Measurements from ENCODE around the gene ASCL2.
A peak's percentile ranks its signal among the peaks of the same experiment; 100 is the strongest.

Gene ASCL2

GRCh38 chr11:2317354-2318050, 47.1 kb upstream of the ASCL2 start:
- Histone ChIP-seq H2AK5ac (ENCODE audit: low read length, severe bottlenecking) (no peak overlapping the region), H2BK12ac (ENCODE audit: low read length in 2 of 2) (no peak overlapping the region), H4K91ac (ENCODE audit: low read length) (no peak overlapping the region), H3K4me1 (ENCODE audit: control insufficient read depth, insufficient read depth, low read depth, low read length) (peaks cover 10% of the 10 kb centered on the region), H3K4ac (ENCODE audit: low read depth in 1 of 2, low read length in 2 of 2) (no peak overlapping the region), H2BK5ac (ENCODE audit: low read depth, low read length, poor library complexity, severe bottlenecking) (no peak overlapping the region), H3K9me3 (ENCODE audit: control insufficient read depth, low read length) (peaks cover 10% of the 10 kb centered on the region), H3K23ac (ENCODE audit: low read length in 2 of 2) (no peak overlapping the region), H3K14ac (ENCODE audit: low read length in 2 of 2) (no peak overlapping the region), H2BK120ac (ENCODE audit: low read depth, low read length) (no peak overlapping the region), H3K36me3 (ENCODE audit: control insufficient read depth in 1 of 2, insufficient read depth in 2 of 2, low read depth in 1 of 2, low read length in 2 of 2) (no peaks in the 10 kb centered on the region), H4K8ac (ENCODE audit: low read length) (no peak overlapping the region), H2BK15ac (ENCODE audit: low read depth, poor library complexity, severe bottlenecking) (no peak overlapping the region), H2AFZ (ENCODE audit: low read depth, low read length) (no peak overlapping the region), H3K4me2 (ENCODE audit: low read length, poor library complexity, severe bottlenecking) (no peak overlapping the region), H3K4me3 (ENCODE audit: insufficient read depth in 1 of 2, low read depth in 1 of 2, low read length in 2 of 2) (no peak overlapping the region), H3K79me1 (replicated peaks; ENCODE audit: low read length, poor library complexity, severe bottlenecking) (no peaks in the 10 kb centered on the region), H3K27me3 (ENCODE audit: control insufficient read depth in 1 of 2, insufficient read depth in 1 of 2, low read length in 2 of 2) (peaks cover 0 to 7% of the 10 kb centered on the region in 2 experiments), H3K27ac (ENCODE audit: low read length, poor library complexity, severe bottlenecking) (no peak overlapping the region), H3K18ac (ENCODE audit: low read depth in 1 of 2, low read length in 2 of 2) (no peak overlapping the region), H3K9ac (ENCODE audit: low read length) (no peak overlapping the region)
- no peak for DNase-seq
- 87% methylated on average over 17 of the region's 17 CpGs for WGBS

- no peak overlapping the region for H3K4me3 ChIP-seq (ENCODE audit: insufficient read depth in 1 of 2, low read depth in 1 of 2, low read length in 2 of 2)
- no peak overlapping the region for H2AFZ ChIP-seq (ENCODE audit: low read depth, low read length)
- 82% methylated on average over 3 of the region's 3 CpGs for WGBS
- H3K27me3 ChIP-seq (ENCODE audit: control insufficient read depth in 1 of 2, insufficient read depth in 1 of 2, low read length in 2 of 2) = peaks cover 0 to 7% of the 10 kb centered on the region in 2 experiments
- no peak overlapping the region for H3K18ac ChIP-seq (ENCODE audit: low read depth in 1 of 2, low read length in 2 of 2)
- H3K36me3 ChIP-seq (ENCODE audit: control insufficient read depth in 1 of 2, insufficient read depth in 2 of 2, low read depth in 1 of 2, low read length in 2 of 2) = no peaks in the 10 kb centered on the region
- no peak overlapping the region for H4K8ac ChIP-seq (ENCODE audit: low read length)
- no peak overlapping the region for H4K91ac ChIP-seq (ENCODE audit: low read length)
- no peak overlapping the region for H3K14ac ChIP-seq (ENCODE audit: low read length in 2 of 2)
- no peak overlapping the region for H3K9ac ChIP-seq (ENCODE audit: low read length)
- no peak overlapping the region for H3K27ac ChIP-seq (ENCODE audit: low read length, poor library complexity, severe bottlenecking)
- H3K9me3 ChIP-seq (ENCODE audit: control insufficient read depth, low read length) = peaks cover 8% of the 10 kb centered on the region
- no peak overlapping the region for H2BK5ac ChIP-seq (ENCODE audit: low read depth, low read length, poor library complexity, severe bottlenecking)
- H2BK12ac ChIP-seq (ENCODE audit: low read length in 2 of 2) = no peak overlapping the region
- no peak overlapping the region for H2AK5ac ChIP-seq (ENCODE audit: low read length, severe bottlenecking)
- H3K4ac ChIP-seq (ENCODE audit: low read depth in 1 of 2, low read length in 2 of 2) = no peak overlapping the region
- no peak overlapping the region for H3K23ac ChIP-seq (ENCODE audit: low read length in 2 of 2)
- H2BK15ac ChIP-seq (ENCODE audit: low read depth, poor library complexity, severe bottlenecking) = no peak overlapping the region
- no peak for DNase-seq
- H3K79me1 ChIP-seq (replicated peaks; ENCODE audit: low read length, poor library complexity, severe bottlenecking) = no peaks in the 10 kb centered on the region
- no peak overlapping the region for H2BK120ac ChIP-seq (ENCODE audit: low read depth, low read length)
- H3K4me1 ChIP-seq (ENCODE audit: control insufficient read depth, insufficient read depth, low read depth, low read length) = peaks cover 16% of the 10 kb centered on the region
- no peak overlapping the region for H3K4me2 ChIP-seq (ENCODE audit: low read length, poor library complexity, severe bottlenecking)
These were observed 46.5 kb upstream of the ASCL2 start for GRCh38 chr11:2316963-2317244.

DNA sequence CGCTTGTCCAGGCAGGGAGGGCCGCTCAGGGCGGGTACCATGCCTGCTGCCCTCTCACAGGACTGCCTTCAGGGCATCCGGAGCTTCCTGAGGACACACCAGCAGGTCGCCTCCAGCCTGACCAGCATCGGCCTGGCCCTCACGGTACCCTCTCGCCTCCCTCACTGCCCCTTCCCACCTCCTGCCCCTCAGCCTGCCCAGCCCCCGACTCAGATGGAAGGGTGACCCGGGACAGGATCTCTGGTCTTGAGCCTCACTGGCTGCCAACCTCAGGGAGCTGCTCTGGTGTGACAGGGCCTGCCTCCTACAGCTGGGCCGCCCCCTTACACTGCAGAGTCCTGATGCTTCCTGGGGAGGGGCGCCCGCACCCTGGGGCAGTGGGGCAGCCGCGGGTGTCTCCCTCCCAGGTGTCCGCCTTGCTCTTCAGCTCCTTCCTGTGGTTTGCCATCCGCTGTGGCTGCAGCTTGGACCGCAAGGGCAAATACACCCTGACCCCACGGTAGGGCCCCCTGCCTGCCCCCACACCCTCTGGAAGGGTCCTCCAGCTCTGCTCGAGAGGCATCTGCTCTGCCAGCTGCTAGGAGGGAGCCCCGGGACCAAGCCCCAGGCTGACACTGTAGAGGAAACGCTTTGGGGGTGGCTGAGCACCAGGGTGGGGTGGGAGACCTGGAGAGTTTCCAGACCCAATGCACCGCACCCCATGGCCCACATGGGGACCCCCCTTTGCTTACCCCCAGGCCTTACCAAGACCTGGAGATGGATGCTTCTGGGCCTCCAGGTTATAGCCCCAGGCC, 46.0 kb upstream of the ASCL2 start:
- Histone ChIP-seq H4K8ac (ENCODE audit: low read length) (no peak overlapping the region), H2BK5ac (ENCODE audit: low read depth, low read length, poor library complexity, severe bottlenecking) (no peak overlapping the region), H2BK12ac (ENCODE audit: low read length in 2 of 2) (no peak overlapping the region), H3K18ac (ENCODE audit: low read depth in 1 of 2, low read length in 2 of 2) (no peak overlapping the region), H3K14ac (ENCODE audit: low read length in 2 of 2) (peak overlapping the region in 1 of 2 experiments; percentile 38), H3K27me3 (ENCODE audit: control insufficient read depth in 1 of 2, insufficient read depth in 1 of 2, low read length in 2 of 2) (peaks cover 0 to 4% of the 10 kb centered on the region in 2 experiments), H3K36me3 (ENCODE audit: control insufficient read depth in 1 of 2, insufficient read depth in 2 of 2, low read depth in 1 of 2, low read length in 2 of 2) (no peaks in the 10 kb centered on the region), H3K27ac (ENCODE audit: low read length, poor library complexity, severe bottlenecking) (no peak overlapping the region), H2BK15ac (ENCODE audit: low read depth, poor library complexity, severe bottlenecking) (no peak overlapping the region), H2AK5ac (ENCODE audit: low read length, severe bottlenecking) (no peak overlapping the region), H3K4me3 (ENCODE audit: insufficient read depth in 1 of 2, low read depth in 1 of 2, low read length in 2 of 2) (peak overlapping the region in 1 of 2 experiments; percentile 5), H2BK120ac (ENCODE audit: low read depth, low read length) (no peak overlapping the region), H3K23ac (ENCODE audit: low read length in 2 of 2) (no peak overlapping the region), H4K91ac (ENCODE audit: low read length) (peak overlapping the region; percentile 31), H3K4me2 (ENCODE audit: low read length, poor library complexity, severe bottlenecking) (no peak overlapping the region), H3K9ac (ENCODE audit: low read length) (no peak overlapping the region), H3K79me1 (replicated peaks; ENCODE audit: low read length, poor library complexity, severe bottlenecking) (no peaks in the 10 kb centered on the region), H3K4me1 (ENCODE audit: control insufficient read depth, insufficient read depth, low read depth, low read length) (peaks cover 18% of the 10 kb centered on the region), H2AFZ (ENCODE audit: low read depth, low read length) (no peak overlapping the region), H3K9me3 (ENCODE audit: control insufficient read depth, low read length) (peaks cover 8% of the 10 kb centered on the region), H3K4ac (ENCODE audit: low read depth in 1 of 2, low read length in 2 of 2) (no peak overlapping the region)
- no peak for DNase-seq
- WGBS = 93% methylated on average over 23 of the region's 23 CpGs

- Histone ChIP-seq H3K4me2 (ENCODE audit: low read length, poor library complexity, severe bottlenecking) (no peak overlapping the region), H3K27me3 (ENCODE audit: control insufficient read depth in 1 of 2, insufficient read depth in 1 of 2, low read length in 2 of 2) (no peaks in the 10 kb centered on the region), H3K23ac (ENCODE audit: low read length in 2 of 2) (no peak overlapping the region), H4K91ac (ENCODE audit: low read length) (peak overlapping the region; percentile 31), H3K36me3 (ENCODE audit: control insufficient read depth in 1 of 2, insufficient read depth in 2 of 2, low read depth in 1 of 2, low read length in 2 of 2) (no peaks in the 10 kb centered on the region), H2BK15ac (ENCODE audit: low read depth, poor library complexity, severe bottlenecking) (no peak overlapping the region), H3K27ac (ENCODE audit: low read length, poor library complexity, severe bottlenecking) (no peak overlapping the region), H4K8ac (ENCODE audit: low read length) (peak overlapping the region; percentile 38), H3K79me1 (replicated peaks; ENCODE audit: low read length, poor library complexity, severe bottlenecking) (no peaks in the 10 kb centered on the region), H2AFZ (ENCODE audit: low read depth, low read length) (no peak overlapping the region), H3K9ac (ENCODE audit: low read length) (peak overlapping the region; percentile 45), H3K4me1 (ENCODE audit: control insufficient read depth, insufficient read depth, low read depth, low read length) (peaks cover 18% of the 10 kb centered on the region), H3K4ac (ENCODE audit: low read depth in 1 of 2, low read length in 2 of 2) (no peak overlapping the region), H2BK12ac (ENCODE audit: low read length in 2 of 2) (no peak overlapping the region), H2BK5ac (ENCODE audit: low read depth, low read length, poor library complexity, severe bottlenecking) (no peak overlapping the region), H3K9me3 (ENCODE audit: control insufficient read depth, low read length) (peaks cover 8% of the 10 kb centered on the region), H3K14ac (ENCODE audit: low read length in 2 of 2) (peak overlapping the region in 1 of 2 experiments; percentile 38), H3K4me3 (ENCODE audit: insufficient read depth in 1 of 2, low read depth in 1 of 2, low read length in 2 of 2) (peak overlapping the region in 1 of 2 experiments; percentile 5), H2AK5ac (ENCODE audit: low read length, severe bottlenecking) (no peak overlapping the region), H3K18ac (ENCODE audit: low read depth in 1 of 2, low read length in 2 of 2) (peak overlapping the region in 1 of 2 experiments; percentile 49), H2BK120ac (ENCODE audit: low read depth, low read length) (no peak overlapping the region)
- WGBS = 90% methylated on average over 25 of the region's 25 CpGs
- no peak for DNase-seq
These were observed 45.2 kb upstream of the ASCL2 start for GRCh38 chr11:2315395-2316168.

All from mesenchymal stem cell (in vitro differentiated cells and primary cell).